ENCODE data around the gene FRMD4B.
A peak's percentile ranks its signal among the peaks of the same experiment; 100 is the strongest.
"Not testable (repeated sequence)": the region's sequence is repeated elsewhere in the genome, so short reads cannot be mapped to it uniquely, and the experiment has no call there.

Gene FRMD4B

DNA sequence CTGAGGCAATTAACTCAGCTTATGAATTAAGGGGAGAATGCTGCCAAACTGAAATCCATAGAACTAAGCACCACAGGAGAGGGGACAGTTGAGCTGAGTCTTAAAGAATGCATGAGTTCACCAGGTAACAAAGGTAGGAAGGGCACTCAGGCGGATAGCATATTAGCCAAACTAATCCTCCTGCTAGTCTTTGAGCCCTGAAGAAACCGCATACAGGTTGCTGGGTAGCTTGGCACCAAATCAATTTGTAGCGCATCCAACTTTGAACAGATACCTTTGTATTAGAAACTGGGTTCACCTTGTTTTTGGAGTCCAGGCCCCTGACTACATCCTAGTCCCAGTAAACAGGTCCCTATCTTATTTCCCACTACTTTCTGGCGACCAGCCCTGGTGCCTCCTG lies 93.7 kb downstream of the FRMD4B start:
- no peak for DNase-seq (ENCODE audit: extremely low read depth in 1 of 2, low read depth in 1 of 2)

DNA sequence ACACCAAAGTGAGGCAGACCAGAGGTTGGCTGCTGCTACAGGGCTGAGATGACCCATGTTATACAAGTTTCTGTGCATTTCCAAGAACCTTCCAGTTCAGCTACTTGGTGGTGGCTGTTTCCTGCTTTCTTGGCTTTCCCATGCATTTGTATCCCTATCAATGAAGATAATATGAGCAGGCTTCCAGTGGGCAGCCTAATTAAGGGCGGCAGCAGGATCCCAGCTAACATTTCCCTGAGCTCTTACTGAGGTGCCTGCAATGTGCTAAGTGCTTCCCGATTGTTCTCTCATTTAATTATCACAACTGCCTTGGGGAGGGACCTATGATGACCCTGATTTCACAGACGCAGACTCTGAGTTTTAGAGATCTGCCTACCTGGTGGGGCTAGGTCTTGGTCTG lies 95.5 kb downstream of the FRMD4B start:
- no peak for DNase-seq (ENCODE audit: extremely low read depth in 1 of 2, low read depth in 1 of 2)

DNA sequence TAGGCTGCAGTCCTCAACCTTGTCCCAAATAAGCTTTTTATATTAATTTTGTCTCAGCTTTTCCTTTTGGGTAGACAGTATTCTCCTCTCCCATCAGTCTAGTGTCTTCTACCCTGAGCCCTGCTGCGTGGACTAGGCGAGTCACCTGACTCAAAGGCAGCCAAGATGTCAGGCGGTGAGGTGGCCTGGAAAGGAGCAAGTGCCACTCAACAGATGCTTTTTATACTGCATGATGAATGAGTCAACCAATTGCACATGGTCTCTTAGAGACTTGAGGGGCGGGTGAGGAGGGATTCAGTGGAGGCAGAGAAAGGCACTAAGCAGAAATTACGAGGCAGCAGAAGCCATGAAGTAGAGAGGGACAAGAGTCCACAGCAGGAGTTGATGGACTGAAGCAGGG lies 95.9 kb downstream of the FRMD4B start:
- DNase-seq (ENCODE audit: extremely low read depth in 1 of 2, low read depth in 1 of 2), result no peak

DNA sequence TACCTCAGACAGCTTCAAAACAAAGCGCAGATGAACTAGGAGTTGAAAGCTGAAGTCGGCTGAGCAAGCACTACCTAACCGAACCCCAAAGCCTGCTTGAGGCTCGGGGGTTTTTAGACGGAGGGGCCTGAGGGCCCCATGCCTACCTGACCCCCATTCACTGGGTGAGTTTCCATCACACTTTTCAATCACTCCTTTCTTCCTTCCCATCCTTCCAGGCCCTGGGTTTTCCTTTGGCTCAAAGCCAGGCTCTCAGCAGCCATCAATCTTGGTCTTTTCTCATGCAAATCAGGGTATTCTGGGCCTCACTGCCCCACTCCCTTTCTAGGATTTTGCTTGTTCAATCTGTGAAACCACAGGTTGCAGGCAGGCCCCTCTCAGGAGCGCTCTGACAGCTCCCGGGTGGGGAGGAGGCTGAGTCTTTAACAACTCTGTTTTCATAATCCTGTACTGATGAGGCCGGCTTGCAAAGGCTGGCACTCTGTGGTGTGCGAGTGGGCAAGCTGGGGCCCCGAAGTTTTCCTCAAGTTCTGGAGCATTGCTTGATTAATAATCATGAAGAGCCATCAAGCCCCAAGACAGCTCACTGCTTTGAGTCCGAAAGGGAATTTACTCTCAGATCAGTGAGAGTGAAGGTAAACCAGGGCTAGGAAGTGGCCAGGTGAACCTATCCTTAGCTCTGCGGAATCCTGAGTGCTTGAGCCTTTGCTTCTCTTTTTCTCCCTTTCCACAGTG lies 97.6 kb downstream of the FRMD4B start:
- peak; percentile 29 to 67 for DNase-seq (ENCODE audit: extremely low read depth in 1 of 2, low read depth in 1 of 2)

DNA sequence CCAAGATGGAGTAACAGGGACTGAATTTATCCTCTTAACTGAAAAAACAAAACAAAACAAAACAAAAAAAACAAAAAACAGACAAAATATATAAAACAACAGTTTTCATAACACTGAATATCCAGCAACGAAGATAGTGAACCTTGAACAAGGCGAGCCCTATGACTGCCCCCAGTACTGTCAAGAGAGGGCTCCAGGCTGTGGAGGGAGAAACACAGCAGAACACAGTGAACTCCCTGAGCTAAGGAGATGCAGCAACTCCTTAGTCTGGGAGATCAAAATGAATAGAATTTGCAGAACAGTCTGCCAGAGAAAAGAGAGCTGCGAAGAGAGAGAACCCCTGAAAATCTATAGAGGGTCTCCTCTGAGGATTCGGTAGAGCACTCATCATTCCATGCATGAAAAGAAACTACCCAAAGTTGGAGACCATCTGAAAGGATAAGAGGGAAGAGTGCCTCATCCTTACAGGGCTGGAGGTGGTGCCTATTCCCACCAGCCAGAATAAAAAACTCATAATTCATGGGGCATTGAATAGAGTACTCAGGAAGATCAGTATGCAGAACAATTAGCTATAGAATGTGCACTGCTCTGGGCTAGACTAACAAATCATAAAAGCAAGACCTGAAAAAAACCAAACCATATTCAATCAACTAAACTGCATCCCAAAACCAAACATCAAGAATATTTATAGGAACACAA lies 101.8 kb downstream of the FRMD4B start:
- DNase-seq (ENCODE audit: extremely low read depth in 1 of 2, low read depth in 1 of 2), result no peak

DNA sequence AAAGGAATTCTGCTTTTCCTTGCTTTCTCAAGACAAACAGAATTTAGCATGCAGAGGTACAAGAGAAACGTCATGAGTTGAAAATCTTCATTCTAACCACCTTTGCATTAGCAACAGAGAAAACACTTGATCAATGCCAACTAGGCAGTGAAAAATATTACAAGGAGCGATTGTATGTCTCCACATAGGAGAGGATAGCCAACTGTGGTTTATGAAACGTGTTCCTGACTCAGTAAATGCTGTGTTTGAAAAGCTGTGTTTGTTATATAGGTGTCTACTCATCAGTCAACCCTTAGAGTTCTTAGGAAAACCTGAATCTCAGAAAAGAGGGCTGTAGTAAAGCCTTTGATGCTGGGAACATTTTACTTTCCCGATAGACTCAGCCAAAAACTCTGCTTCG lies 102.4 kb downstream of the FRMD4B start:
- DNase-seq (ENCODE audit: extremely low read depth in 1 of 2, low read depth in 1 of 2), result no peak

DNA sequence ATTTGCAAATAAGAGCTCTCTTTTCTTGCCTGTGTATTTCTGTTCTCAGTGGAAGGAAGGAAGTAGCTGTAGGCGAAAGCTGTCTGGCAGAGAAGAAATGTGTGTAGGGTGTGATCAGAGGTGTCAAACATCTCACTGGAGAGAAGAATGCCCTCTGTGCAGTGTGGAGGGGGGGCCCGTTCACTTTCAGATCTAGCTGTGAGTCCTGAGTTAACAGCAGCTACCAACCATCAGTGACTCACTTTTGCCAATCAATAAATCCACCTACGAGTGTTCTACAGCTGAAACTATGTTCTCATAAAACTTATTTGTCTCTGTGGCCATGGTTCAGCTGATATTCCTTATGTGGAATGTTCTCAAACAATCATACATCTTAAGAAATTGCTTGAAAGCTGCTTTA lies 103.7 kb downstream of the FRMD4B start:
- DNase-seq (ENCODE audit: extremely low read depth in 1 of 2, low read depth in 1 of 2), result peak; percentile 58 to 78

DNA sequence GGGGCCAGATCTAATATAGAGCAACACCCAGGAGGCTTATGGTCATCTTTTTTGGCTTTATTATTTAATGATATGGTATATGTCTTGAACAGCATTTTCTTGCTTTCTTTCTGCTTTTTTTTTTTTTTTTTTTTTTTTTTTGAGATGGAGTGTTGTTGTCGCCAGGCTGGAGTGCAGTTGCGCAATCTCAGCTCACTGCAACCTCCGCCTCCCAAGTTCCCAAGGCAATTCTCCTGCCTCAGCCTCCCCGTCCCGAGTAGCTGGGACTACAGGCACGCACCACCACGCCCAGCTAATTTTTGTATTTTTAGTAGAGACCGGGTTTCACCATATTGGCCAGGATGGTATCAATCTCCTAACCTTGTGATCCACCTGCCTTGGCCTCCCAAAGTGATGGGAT lies 108.5 kb downstream of the FRMD4B start:
- DNase-seq (ENCODE audit: extremely low read depth in 1 of 2, low read depth in 1 of 2), result not testable (repeated sequence)

DNA sequence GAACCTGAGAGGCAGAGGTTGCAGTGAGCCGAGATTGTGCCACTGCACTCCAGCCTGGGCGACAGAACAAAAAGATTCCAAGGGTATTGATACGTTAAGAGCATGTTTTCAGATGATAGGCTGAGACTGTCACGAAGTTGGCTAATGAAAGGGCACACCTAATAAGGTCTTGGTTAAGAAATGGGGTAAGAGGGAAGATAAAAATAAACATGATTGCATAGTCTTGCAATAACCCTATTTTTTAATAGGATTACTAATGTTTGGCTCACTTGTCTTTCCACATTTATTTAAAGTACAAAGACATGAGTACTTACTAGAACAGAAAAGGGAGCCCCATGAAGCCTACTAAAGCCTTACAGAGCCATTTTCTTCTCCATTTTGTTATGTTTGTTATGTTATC lies 109.0 kb downstream of the FRMD4B start:
- no peak for DNase-seq (ENCODE audit: extremely low read depth in 1 of 2, low read depth in 1 of 2)

DNA sequence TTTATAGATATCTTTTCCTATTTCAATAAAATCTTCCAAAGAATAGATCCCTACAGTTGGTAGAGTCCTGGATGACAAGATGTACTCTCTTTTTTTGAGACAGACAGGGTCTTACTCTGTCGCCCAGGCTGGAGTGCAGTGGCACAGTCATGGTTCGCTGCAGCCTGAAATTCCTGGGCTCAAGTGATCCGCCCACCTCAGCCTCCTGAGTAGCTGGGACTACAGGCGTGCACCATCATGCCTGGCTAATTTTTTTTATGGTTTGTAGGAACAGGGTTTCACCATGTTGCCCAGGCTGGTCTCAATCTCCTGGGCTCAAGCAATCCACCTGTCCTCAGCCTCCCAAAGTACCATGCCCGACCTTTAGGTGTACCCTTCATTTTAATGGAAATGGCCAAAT lies 109.7 kb downstream of the FRMD4B start:
- not testable (repeated sequence) for DNase-seq (ENCODE audit: extremely low read depth in 1 of 2, low read depth in 1 of 2)

DNA sequence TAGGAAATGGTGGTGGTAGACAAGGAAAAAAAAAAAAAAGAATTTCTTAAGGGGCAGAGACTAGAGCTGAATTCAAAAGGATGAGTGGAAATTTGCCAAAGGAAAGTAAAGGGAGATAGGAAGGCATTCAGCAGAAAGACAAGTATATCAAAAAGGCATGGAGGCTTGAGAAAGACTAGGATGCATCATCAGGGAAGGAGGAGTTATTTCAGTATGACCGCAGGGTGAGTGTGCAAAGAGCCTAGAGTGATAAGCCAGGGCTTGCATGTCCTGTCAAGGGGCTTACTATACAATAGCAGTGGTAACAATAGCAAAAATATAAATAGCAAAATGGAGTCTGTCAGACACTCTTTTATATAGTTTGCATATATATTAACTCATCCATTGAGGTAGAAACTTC lies 112.0 kb downstream of the FRMD4B start:
- DNase-seq (ENCODE audit: extremely low read depth in 1 of 2, low read depth in 1 of 2), result no peak

DNA sequence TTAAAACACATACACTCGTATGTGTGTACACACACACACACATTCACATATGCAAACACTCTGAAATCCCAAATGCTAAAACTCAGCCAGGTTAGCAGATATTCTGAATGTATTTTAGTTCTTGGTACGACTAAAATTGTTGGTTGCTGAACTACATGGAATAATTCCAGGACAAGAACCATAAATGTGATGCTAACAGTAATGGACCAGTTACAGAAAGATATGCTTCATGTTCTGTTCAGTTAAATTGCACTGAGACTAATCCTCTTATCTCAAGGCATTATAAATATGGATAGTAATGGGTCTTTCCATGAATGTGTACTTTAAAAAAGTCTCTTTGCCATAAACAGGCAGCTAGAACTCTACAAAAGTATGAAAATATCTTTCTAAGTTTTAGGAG lies 113.3 kb downstream of the FRMD4B start:
- no peak for DNase-seq (ENCODE audit: extremely low read depth in 1 of 2, low read depth in 1 of 2)

DNA sequence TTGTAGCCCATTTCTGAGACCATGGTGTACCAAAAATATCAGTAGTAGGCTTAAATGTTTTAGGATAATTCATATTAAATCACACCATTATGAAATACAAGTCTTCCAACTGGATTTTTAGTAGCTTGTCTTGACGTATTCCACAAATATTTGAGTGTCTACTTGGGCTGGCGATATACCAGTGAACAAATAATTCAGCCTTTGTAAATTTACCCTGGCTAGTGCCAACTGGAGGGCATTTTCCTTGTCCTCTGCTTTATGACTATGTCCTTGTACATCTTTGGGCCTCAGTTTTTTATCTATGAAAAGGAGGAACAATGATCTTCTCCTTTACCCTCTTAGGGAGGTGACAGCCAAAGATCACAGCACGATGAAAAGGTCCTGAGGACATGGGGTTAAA lies 114.8 kb downstream of the FRMD4B start:
- no peak for DNase-seq (ENCODE audit: extremely low read depth in 1 of 2, low read depth in 1 of 2)

DNA sequence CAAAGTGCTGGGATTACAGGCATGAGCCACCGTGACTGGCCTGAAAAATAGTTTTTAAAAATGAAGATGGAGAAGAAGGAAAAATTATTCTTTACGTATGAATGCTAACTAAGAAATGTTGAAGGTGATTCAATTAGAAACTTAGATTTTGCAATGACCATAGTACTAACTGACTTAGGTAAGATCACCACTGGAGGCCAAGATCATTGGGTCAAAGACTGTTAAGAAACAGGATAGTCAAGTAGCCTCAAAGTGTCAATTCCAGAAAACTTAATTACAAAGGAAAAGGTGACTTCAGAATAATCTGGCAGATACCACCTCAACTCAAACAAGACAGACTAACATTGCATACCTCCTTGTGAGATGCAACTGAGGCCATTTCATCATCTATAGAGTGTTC lies 119.3 kb downstream of the FRMD4B start:
- DNase-seq (ENCODE audit: extremely low read depth in 1 of 2, low read depth in 1 of 2), result no peak

DNA sequence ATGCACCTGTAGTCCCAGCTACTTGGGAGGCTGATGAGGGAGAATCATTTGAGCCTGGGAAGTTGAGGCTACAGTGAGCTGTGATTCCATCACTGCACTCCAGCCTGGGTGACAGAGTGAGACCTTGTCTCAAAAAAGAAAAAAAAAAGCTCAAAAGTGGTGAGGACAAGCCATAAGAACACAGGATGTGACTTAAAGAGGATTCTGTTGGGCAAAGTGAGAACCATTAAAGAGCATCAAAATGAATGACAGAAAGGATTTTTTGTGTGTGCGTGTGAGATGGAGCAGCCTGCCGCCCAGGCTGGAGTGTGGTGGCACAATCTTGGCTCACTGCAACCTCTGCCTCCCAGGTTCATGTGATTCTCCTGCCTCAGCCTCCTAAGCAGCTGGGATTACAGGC lies 119.8 kb downstream of the FRMD4B start:
- DNase-seq (ENCODE audit: extremely low read depth in 1 of 2, low read depth in 1 of 2), result not testable (repeated sequence)

DNA sequence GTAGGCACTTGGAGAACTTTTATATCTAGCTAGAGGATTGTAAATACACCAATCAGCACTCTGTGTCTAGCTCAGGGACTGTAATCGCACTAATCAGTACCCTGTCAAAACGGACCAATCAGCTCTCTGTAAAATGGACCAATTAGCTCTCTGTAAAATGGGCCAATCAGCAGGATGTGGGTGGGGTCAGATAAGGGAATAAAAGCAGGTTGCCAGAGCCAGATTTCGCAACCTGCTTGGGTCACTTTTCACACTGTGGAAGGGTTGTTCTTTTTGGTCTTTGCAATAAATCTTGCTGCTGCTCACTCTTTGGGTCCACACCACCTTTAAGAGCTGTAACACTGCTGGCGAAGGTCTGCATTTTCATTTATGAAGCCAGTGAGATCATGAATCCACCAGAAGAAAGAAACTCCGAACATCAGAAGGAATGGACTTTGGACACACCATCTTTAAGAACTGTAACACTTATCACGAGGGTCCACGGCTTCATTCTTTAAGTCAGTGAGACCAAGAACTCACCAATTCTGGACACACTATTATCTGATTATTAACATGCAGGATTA lies 125.0 kb downstream of the FRMD4B start:
- not testable (repeated sequence) for DNase-seq (ENCODE audit: extremely low read depth in 1 of 2, low read depth in 1 of 2)

DNA sequence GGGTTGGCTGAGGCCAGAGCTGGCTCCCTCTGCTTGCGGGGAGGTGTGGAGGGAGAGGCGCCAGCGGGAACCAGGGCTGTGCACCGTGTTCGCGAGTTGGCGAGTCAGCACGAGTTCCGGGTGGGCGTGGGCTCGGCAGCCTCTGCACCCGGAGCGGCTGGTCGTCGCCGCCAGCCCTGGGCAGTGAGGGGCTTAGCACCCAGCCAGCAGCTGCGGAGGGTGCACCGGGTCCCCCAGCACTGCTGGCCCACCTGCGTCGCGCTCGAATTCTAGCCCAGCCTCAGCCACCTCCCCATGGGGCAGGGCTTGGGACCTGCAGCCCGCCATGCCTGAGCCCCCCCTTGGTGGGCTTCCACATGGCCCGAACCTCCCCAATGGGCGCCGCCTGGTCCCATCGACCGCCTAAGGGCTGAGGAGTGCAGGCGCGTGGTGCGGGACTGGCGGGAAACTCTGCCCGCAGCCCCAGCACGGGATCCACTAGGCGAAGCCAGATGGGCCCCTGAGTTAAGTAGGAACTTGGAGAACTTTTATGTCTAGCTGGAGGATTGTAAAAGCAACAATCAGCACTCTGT lies 125.6 kb downstream of the FRMD4B start:
- no peak for DNase-seq (ENCODE audit: extremely low read depth in 1 of 2, low read depth in 1 of 2)

DNA sequence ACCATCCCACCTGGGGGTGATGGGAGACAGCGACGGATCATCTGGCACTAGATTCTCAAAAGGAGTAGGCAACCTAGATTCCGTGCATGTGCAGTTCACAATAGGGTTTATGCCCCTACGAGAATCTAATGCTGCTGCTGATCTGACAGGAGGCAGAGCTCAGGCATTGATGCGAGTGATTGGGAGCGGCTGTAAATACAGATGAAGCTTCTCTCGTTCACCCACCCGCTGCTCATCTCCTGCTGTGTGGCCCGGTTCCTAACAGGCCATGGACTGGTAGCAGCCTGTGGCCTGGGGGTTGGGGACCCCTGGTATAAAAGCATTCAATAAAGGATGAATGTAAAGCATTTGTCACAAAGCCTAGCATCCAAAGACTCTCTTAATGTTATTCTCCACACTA lies 126.8 kb downstream of the FRMD4B start:
- DNase-seq (ENCODE audit: extremely low read depth in 1 of 2, low read depth in 1 of 2), result no peak

DNA sequence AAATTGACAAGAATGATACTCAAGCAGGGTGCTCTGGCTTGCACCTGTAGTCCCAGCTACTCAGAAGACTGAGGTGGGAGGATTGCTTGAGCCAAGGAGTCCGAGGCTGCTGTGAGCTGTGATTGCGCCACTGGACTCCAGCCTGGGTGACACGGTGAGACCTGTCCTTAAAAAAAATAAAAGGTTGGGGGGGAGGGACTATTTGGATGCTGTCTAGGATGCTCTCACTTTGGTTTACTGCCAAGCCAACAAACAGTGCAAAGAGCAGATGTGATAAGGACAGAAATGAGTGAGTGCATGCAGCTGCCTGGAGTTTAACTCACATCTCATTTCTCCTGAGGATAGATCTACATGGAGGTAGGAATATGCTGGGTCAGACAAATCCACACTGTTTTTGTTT lies 130.0 kb downstream of the FRMD4B start:
- no peak for DNase-seq (ENCODE audit: extremely low read depth in 1 of 2, low read depth in 1 of 2)

DNA sequence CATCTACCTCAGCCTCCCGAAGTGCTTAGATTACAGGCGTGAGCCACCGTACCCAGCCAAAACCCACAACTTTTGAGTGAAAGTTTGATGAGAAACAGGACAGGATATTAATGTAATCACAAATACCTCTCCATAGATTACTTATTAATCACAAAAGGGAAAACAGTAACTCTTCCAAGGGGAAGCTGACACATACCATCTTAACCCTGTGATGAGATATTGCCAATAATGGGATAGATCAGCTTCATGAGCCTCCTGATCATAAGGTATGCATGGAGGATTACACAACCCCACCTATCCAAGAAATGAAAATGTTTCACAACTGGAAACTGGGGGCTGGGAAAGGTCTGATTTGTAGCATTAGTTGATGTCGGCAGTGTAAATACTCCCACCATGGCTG lies 131.5 kb downstream of the FRMD4B start:
- DNase-seq (ENCODE audit: extremely low read depth in 1 of 2, low read depth in 1 of 2), result no peak

DNA sequence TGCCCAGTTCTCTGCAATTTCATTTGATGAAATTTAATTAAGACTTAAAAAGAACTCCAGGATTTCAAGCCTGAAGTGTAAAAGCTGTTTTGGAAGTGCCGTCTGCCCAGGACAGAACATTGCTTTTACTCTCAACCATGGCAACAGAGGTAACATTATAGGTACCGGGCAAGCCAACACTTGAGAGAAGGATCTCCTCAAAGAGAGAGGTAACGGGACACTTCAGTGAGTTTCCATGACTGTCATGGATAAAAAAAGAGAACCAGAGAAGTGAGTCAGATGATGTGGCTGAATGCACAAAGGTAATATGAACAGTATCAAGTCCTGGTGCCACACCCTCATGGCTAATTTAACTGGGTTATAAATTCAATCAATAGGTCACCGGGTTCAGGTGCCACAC lies 133.3 kb downstream of the FRMD4B start:
- no peak for DNase-seq (ENCODE audit: extremely low read depth in 1 of 2, low read depth in 1 of 2)

DNA sequence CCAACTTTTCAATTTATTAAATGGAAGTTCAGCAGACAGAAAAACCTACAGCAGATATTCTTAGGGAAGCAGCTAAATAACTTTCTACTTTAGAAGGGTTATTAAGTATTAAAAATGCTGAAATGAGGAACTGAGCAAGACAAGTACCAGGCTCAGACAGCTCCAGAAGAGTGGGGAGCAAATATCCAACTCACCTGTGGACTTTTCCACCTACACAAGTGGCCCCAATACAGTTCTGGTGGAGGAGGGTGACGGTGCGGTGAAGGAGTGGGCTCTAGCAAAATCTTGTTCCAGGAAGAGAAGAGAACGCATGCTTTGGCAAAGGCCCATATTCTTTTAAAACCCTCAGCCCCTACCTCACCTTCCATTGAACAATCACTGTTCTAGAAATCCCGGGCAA lies 133.7 kb downstream of the FRMD4B start:
- DNase-seq (ENCODE audit: extremely low read depth in 1 of 2, low read depth in 1 of 2), result no peak

Measured in stimulated activated CD8-positive, alpha-beta memory T cell treated with anti-CD3 and anti-CD28 coated beads, Interleukin-7, amount 100 ng/mL, for 48 hours (primary cell).